ENCODE measurements around the gene TRMU.

The TRMU gene

GRCh38 chr22:46368422-46368821 is 32.9 kb downstream of the TRMU start:
- no peak overlapping the region for H3K4me3 ChIP-seq (replicated peaks; ENCODE audit: low read depth, low read length)
- no peak for TF ChIP-seq CTCF (IDR thresholded peaks at IDR 0.05; ENCODE audit: low read depth, low read length, missing control alignments)

GRCh38 chr22:46368871-46369715 is 33.6 kb downstream of the TRMU start:
- no peak for DNase-seq (ENCODE audit: extremely low read depth, low read depth)
- no peak overlapping the region for H3K4me3 ChIP-seq (replicated peaks; ENCODE audit: low read depth, low read length)
- TF ChIP-seq CTCF (IDR thresholded peaks at IDR 0.05; ENCODE audit: low read depth, low read length, missing control alignments), result no peak

More at GRCh38 chr22:46368422-46368821, 32.9 kb downstream of the TRMU start:
- no peak for DNase-seq (ENCODE audit: extremely low read depth, low read depth)

GRCh38 chr22:46369716-46370583 is 34.4 kb downstream of the TRMU start:
- no peak for TF ChIP-seq CTCF (IDR thresholded peaks at IDR 0.05; ENCODE audit: low read depth, low read length, missing control alignments)
- no peak for DNase-seq (ENCODE audit: extremely low read depth, low read depth)
- no peak overlapping the region for H3K4me3 ChIP-seq (replicated peaks; ENCODE audit: low read depth, low read length)

- no peak for DNase-seq (ENCODE audit: extremely low read depth, low read depth)
- no peak for TF ChIP-seq CTCF (IDR thresholded peaks at IDR 0.05; ENCODE audit: low read depth, low read length, missing control alignments)
- no peak overlapping the region for H3K4me3 ChIP-seq (replicated peaks; ENCODE audit: low read depth, low read length)
Observed at GRCh38 chr22:46370584-46371291, 35.2 kb downstream of the TRMU start.

DNA sequence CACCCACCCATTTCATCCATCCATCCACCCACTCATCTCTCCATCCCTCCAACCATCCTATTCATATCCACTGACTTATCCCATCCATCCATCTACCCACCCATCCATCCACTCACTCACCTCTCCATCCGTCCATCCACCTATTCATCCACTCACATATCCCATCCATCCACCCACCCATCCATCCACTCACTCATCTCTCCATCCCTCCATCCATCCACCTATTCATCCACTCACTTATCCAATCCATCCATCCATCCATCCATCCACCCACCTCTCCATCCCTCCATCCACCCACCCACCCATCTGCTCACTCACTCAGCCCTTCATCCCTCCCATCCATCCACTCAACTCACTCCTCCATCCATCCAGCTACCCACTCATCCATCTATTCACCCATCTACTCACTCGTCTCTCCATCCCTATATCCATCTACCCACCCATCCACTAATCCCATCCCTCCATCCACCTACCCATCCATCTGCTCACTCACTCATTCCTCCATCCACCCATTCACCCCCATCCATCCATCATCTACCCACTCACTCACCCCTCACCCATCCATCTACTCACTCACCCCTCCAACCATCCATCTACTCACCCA is 36.2 kb downstream of the TRMU start:
- no peak for TF ChIP-seq CTCF (IDR thresholded peaks at IDR 0.05; ENCODE audit: low read depth, low read length, missing control alignments)
- no peak overlapping the region for H3K4me3 ChIP-seq (replicated peaks; ENCODE audit: low read depth, low read length)
- no peak for DNase-seq (ENCODE audit: extremely low read depth, low read depth)

DNA sequence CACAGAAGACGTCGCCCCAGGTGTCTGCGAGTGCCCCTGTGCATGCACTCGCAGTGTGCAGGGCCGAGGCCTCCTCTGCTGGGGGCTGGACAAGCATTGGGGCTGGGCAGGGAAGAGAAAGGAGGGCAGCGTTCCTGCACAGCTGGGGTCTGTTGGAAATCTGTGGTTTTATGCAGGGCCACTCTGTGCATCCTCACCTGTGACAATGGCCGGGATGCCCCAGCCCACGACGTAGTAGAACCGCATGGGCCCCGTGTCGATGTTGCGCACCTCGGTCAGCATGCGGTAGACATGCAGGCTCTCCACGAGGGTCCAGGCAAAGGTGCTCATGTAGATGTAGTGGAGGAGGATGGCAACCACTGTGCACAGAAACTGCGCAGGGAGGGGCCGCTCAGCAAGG is 37.2 kb downstream of the TRMU start:
- TF ChIP-seq CTCF (IDR thresholded peaks at IDR 0.05; ENCODE audit: low read depth, low read length, missing control alignments), result no peak
- no peak for DNase-seq (ENCODE audit: extremely low read depth, low read depth)
- no peak overlapping the region for H3K4me3 ChIP-seq (replicated peaks; ENCODE audit: low read depth, low read length)

All from HFF-Myc (cell line).